GM10248 (cell line): Measurements from ENCODE around the gene CACNA2D3.

ENCODE experiments used
- CTCF ChIA-PET: fragments of 300-600 bp; sonication (Branson Sonifier 250); formaldehyde crosslinking; extraction: SDS; loops from one replicate; lab custom pipeline; 2021; ENCODE audit warnings: antibody characterized with exemption; lab: Yijun Ruan, JAX
- POLR2A ChIA-PET: fragments of 350-650 bp; sonication (Branson Sonifier 250); formaldehyde crosslinking; extraction: SDS; loops from one replicate; lab custom pipeline; 2020; ENCODE audit warnings: antibody characterized with exemption; lab: Yijun Ruan, JAX
- DNase-seq: peaks from one replicate; pipeline ENCODE4 v3.0.0; 2012; ENCODE audit errors: extremely low spot score
- TF ChIP-seq, protein P1 (sequence below): IDR thresholded peaks from 2 replicates; pipeline ENCODE4 v1.5.1; 2012; ENCODE audit warnings: mild to moderate bottlenecking, low read depth; ENCODE audit errors: extremely low read depth, missing control alignments, control extremely low read depth

The CACNA2D3 gene

DNA sequence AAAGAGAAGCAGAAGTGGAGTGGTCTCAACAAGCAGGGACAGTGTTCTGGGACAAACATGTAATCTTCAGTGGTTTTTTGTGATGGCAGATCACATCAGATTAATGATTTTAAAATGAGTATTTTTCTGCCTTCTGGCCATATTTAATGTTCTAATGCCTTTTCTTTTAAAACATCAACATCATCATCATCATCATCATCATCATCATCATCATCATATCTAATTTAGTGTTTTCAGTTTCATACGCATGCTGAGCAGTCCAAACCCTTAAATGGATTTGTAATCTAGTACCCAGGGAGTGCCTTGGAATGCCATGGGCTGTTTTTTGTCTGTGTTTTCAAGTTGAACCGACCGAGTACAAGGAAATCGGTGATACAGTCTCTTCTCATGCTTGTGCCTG is 68.9 kb downstream of the CACNA2D3 start:
- CTCF ChIA-PET: interaction anchor here (0.7 kb wide), 1 partner anchor 290 kb away, joined by 3 read pairs; no protein-coding TSS in a partner anchor
- TF ChIP-seq, protein P1, sequence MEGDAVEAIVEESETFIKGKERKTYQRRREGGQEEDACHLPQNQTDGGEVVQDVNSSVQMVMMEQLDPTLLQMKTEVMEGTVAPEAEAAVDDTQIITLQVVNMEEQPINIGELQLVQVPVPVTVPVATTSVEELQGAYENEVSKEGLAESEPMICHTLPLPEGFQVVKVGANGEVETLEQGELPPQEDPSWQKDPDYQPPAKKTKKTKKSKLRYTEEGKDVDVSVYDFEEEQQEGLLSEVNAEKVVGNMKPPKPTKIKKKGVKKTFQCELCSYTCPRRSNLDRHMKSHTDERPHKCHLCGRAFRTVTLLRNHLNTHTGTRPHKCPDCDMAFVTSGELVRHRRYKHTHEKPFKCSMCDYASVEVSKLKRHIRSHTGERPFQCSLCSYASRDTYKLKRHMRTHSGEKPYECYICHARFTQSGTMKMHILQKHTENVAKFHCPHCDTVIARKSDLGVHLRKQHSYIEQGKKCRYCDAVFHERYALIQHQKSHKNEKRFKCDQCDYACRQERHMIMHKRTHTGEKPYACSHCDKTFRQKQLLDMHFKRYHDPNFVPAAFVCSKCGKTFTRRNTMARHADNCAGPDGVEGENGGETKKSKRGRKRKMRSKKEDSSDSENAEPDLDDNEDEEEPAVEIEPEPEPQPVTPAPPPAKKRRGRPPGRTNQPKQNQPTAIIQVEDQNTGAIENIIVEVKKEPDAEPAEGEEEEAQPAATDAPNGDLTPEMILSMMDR: no peak
- POLR2A ChIA-PET: no interaction called here
- no peak for DNase-seq

DNA sequence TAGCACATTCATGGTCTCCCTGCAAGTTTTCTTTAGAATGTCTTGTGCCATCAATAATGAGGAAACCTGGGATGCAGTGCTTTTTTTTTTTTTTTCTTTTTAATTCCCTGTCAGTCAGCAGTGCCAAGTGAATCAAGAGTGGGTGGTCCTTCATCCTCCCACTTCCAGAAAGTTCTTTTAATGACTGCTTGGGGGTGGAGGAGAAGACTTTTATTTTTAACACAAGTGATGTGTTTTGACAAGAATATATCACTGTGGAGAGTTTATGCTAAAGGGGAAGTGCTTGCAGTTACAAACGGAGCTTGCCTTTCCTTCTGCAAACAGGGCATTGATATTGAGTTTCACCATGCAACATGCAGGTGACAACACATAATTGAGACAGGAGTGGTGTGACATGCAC is 69.7 kb downstream of the CACNA2D3 start:
- ChIA-PET CTCF (interaction anchor here (0.7 kb wide), 1 partner anchor 290 kb away, joined by 3 read pairs; no protein-coding TSS in a partner anchor), POLR2A (no interaction called here)
- TF ChIP-seq, protein P1: no peak
- DNase-seq: no peak

DNA sequence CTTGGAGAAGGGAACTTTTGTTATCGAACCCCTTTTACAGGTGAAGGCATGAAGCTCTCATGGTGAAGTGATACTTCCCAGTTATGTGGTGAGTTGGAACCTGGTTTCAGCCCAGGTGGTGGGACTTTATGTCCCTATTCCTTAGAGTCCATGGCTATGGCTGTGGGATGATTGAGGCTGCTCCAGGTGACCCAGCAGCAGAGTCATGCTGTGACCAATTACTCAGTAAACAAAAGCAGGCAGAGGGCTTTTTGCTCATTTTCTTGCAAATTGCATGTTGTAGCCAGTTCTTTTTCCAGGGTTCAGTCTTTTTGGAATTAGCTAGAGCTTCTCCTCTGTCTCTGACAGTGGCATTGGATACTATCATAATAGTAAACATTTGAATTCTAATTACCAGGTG is 70.7 kb downstream of the CACNA2D3 start:
- ChIA-PET CTCF (interaction anchor here (1.0 to 1.1 kb wide), 2 partner anchors 12 to 14 kb away, joined by 3 read pairs; no protein-coding TSS in a partner anchor), POLR2A (no interaction called here)
- DNase-seq: no peak
- TF ChIP-seq, protein P1: no peak

DNA sequence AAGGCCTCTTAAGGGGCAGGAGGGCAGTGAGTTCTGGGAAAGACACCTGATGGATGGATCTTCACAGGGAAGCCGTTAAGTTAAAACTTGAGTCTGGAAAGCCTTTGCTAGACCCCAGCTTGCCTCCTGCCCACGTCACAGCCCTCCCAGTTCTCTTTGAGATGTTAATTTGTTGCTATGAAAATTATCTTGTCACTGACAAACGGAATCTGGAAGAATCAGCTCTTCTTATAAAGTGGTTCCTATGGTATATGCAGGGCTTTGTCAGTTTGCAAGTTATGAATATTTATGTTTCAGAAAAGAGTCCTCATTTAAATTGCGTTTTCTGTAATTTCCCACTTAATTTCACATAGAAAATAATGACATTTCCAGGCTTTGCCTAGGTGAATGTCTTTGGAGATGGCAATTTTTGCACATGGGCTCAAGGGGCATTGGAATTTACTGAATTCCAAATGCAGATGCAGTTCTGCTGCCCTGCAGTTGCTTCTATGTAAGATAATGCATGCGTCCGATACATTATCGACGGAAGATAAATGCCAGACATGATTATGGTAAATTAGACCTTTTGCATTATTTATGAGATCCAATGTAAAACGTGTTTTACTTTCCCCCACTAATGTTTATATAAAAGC is 74.1 kb downstream of the CACNA2D3 start:
- POLR2A ChIA-PET: no interaction called here
- CTCF ChIA-PET: no interaction called here
- no peak for DNase-seq
- TF ChIP-seq, protein P1: no peak

DNA sequence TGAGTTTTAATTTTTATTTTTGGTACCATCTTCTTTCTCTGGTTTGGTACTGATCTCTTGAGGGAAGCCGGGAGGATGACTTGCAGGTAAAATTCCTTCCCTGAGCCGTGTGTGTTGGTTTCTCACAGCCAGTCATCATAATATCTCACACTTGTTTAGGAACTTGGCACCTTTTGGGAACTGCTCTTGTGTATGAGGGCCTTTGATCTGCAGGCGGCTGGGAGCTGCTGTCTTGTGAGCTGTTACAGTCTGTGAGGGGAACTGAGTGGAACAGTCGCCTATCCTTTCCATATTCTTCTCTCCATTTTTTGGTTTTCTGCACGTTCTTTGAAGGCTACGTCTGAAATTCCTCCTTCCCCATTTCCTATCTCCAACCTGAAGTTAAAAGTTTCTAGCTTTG is 75.2 kb downstream of the CACNA2D3 start:
- TF ChIP-seq, protein P1: no peak
- CTCF ChIA-PET: no interaction called here
- no peak for DNase-seq
- POLR2A ChIA-PET: no interaction called here

DNA sequence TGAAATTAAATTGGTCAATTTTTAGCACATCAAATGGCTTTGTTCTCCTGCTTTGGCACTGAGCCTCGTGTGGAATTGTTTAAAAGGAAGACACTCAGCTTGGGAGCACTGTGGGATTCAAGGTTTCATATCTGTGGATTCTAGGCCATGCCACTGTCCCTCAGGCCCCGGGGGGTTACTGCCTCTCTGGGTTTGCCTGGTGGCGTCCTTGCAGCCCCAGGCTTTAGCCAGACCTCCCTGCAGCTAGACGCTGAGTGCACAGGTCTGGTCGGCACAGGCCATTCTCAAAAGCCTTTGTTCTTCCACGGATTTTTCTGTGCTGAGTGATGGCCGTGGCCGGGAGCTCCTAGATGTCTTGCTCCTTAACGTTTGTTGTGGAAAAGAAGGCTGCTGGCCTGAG is 76.2 kb downstream of the CACNA2D3 start:
- DNase-seq: no peak
- ChIA-PET POLR2A (no interaction called here), CTCF (interaction anchor here (0.9 kb wide), 2 partner anchors 10 to 16 kb away, joined by 3 read pairs; no protein-coding TSS in a partner anchor)
- TF ChIP-seq, protein P1: no peak

DNA sequence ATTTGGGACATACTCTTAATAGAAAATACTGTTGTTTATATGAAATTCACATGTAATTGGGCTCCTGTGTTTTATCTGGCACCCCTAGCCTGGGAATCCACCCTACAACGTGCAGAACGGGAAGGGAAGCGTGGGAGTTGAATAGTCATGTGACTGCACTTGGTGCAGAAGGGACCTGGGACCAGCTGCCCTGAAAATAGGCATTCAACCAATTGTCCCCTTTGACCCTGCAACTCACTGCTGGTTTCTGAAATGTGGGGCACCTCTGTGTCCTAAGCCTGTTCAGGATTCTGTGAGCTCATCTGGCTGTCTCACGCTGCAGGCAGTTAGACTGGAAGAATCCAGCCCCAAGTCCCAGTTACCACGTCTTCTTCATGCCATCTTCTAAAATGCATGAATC is 79.7 kb downstream of the CACNA2D3 start:
- no peak for DNase-seq
- ChIA-PET POLR2A (no interaction called here), CTCF (no interaction called here)
- TF ChIP-seq, protein P1: no peak
